HG03135 (cell line): ENCODE results near the gene LRFN2.

Experiments
- ATAC-seq: cut with Tn5 transposase; IDR thresholded peaks from one replicate; pipeline ENCODE4 v1.9.1; 2021; ENCODE audit warnings: mild to moderate bottlenecking, moderate library complexity; ENCODE audit not compliant: unreplicated experiment

The LRFN2 gene

DNA sequence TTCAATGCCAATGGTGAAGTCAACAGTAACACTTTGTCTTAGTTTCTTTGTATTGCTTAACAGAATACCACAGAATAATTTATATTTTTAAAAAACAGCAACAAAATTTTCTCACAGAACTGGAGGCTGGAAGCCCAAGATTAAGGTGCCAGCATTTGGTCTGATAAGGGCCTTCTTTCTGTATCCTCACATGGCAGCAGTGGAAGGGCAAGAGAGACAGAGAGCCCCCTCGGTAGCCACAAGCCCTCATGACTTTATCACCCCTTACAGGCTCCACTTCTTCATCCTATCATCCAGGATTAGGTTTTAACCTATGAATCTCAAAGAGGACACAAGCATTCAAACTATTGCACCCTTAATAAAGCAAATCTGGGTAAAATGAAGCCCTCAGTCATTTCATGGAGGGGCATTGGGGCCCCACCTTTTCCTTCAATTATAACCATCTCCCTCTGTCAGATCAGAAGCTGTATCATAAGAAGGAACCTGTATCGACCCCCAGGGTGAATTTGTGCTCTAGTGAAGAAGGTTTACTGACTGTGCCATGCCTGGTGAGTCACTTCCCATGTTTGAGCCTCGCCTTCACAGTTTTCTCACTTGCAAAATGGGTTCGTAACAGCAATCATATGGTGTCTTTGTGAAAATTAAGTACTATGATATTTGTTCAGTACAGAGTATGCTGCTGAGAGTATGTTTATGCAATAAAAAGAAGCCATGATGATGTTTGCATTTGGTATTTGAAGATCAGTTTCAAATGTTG lies 178.2 kb downstream of the LRFN2 start:
- ATAC-seq: no peak

DNA sequence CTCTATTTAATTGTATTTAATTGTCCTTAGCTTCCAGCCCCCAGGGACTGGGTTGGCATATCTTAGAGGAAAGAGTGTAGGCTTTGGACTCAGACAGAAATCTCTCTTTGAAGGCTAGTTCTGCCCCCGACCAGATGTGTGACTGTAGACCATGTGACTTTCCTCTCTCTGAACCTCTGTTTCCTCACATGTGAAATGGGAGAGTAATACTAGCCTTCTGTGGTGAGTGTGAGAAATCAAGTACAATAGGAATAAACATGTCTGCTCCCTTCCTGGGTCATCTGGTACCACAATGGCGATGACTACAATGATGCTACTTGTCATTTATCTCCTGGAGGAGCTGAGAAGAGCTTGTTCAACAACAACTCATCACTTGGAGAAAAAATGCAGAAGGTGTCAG lies 179.9 kb downstream of the LRFN2 start:
- ATAC-seq: no peak

- ATAC-seq: no peak
Observed at GRCh38 chr6:40406175-40406574, 181.0 kb downstream of the LRFN2 start.

DNA sequence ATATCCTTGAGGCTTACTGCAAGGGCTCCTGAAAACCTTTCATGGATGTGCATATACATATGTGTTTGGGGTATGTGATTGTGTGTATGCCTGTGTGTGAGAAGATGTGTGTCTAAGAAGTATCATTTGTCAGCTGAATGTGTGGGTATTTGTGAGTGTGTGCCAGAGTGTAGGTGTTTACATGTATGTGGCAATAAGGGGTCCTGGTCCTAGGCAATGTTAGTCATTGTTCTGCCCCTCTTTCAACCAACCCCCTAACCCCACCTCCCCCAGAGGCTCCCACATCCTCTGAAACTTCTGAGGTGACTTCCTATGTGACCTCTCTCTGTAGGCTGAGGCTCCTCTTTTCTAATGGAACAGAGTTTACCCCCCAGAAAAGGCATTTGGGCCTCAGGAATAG lies 186.4 kb downstream of the LRFN2 start:
- ATAC-seq: no peak

GRCh38 chr6:40399888-40400457 lies 187.2 kb downstream of the LRFN2 start:
- no peak for ATAC-seq

DNA sequence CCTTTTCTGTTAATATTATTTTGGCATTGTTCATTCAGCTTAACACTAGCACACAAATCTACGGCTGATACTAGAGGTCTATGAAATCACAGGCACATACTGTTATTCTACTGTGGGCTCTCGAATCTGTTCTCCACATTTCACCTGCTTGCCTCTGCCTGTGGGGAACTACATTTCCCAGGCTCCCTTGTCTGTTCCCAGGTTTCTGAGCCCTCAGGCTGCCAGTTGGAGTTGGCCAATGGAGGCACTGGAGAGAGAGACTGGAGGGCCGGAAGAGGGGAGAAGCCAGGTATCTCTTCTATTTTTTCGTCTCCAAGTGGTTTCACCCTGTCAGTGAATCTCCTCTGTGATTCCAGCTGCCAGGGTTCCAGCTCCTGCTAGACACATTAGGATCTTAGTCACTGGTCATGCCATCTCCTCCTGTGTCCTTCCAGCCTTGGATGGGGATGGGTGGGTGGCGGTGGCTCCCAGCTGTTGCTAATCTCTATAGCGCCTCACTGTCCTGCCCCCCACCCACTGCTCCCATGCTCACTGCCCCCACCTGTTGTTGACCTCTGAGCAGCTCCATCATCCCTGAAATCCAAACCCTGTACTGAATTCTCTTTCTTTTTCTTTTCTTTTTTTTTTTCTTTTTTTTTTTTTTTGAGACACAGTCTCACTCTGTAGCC lies 188.2 kb downstream of the LRFN2 start:
- no peak for ATAC-seq

- ATAC-seq: no peak
Observed at GRCh38 chr6:40398034-40398691, 189.0 kb downstream of the LRFN2 start.

DNA sequence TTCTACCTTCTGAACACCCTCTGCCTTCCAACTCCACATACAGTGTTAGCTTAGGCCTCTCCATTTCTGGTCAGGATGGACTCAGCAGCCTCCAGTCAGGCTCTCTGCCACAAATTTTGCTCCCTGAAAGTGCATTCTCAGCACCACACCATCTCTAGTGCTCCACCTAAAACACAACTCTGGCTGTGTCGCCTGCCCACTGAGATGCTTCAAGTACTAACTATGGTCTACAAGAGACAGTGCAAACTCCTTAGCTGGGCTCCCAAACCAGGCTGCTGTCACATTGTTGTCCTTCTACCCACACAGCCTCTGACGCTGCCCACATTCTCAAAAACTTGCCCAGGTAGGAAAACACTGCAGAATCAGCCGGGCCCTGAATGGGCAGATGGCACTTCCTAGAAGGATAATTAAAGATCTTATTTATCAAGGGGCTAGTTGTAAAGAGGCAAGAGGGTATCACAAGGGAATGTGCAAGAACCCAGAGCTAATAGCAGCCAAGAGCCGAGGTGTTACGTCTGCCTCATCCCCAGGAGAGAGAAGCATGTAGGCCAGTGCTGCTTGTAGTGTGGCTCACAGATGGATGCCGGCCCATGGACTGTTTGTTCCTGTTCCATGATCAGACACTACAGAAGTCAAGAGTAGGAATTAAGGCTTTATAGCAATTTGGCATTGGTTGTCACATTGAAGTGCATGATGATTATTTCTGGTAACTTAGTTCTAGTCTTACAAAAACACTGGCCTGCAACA lies 189.7 kb downstream of the LRFN2 start:
- ATAC-seq: no peak

DNA sequence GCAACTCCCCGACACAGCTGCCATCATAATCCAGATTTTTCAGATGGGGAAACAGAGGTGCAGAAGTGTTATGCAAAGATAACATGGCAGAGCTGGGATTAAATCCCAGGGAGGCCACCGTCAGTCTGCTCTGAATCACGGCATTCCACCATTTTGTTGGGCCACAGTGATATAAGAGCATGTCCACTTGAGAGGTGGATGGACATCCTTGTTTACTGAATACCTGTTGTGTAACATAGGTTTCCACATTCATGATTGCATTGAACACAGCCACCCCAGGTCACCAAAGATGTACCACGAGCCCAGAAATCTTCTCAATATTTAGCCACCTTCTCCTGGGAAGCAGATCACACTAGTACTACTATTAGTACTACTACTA lies 191.5 kb downstream of the LRFN2 start:
- ATAC-seq: no peak

DNA sequence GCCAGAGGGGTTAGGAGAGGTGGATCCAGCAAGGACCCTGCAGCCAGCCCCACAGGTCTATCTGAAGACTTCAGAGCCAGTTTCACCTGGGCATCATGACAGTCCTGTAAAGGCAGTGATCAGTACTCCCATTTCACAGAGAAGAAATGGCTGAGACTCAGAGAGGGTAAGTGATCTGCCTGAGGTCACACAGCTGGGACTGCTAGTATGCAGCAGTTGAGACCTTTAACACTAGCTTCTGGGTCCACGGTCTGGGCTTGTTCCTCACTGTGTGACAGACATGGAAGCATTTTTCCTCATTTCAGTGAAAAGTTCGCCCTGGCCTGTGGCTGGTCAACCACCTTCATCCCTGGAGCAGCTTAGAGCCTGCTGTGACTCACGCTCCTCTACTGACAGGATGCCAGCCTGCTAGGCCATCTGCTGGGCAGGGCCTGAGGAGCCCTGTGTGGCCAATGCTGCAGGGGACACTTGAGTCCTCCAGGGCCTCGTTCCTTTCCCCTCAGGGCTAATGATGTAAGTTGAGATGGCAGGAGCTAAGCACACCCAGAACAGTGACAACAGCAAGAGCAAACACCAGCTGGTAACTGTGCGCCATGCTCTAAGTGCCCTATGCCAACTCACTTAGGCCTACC lies 192.0 kb downstream of the LRFN2 start:
- ATAC-seq: no peak

- ATAC-seq: no peak
Observed at GRCh38 chr6:40394381-40394780, 192.8 kb downstream of the LRFN2 start.

DNA sequence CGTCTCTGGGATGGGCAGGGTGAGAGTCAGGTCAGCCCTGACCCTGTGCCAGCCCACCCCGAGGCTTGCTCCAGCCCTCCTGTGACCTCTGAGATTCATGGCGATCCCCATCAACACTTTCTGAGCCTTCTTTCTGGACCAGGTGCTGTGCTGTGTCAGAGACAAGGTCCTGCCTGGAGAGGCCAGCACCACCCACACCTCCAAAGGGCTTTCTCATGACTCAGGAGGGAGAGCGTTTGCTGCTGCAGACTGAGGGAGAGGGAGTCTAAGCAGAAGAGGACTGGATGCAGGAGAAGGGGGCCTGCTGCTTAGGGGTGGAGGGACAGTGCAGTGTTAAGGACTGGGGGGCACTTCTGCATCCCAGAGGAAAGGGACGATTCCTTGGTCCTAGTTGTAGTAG lies 193.5 kb downstream of the LRFN2 start:
- no peak for ATAC-seq

GRCh38 chr6:40392589-40392988 lies 194.6 kb downstream of the LRFN2 start:
- no peak for ATAC-seq

DNA sequence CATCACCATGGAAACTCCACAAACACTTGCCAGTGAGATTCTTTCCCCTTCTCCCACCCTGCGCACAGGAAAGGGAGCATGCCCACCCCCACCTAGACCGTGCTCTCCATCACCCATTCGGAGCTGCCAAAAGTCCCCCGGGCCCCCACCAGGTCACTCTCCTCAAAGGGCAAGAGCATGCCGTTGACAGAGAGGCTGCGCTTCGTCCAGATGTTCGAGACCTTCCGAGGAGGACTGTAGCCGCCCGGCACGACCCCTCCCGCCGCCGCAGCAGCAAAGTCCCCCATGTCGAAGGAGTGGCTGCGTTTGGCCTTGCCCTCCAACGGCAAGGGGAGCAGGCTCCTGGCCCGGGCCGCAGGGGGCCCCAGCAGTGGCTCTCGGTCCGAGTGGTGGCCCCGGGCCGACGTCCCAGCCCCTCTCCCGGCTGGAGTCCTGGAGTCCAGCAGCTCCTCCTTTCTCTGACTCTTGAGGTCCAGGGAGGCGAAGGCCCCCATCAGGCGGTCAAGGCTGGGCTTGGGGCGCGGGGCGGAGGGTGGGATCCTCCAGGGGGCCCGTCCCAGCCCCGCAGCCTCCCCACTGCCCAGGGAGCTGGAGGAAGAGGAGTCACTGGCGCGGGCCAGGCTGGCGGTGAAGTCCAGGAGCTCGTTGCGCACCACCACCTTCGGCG lies 195.2 kb downstream of the LRFN2 start:
- no peak for ATAC-seq

DNA sequence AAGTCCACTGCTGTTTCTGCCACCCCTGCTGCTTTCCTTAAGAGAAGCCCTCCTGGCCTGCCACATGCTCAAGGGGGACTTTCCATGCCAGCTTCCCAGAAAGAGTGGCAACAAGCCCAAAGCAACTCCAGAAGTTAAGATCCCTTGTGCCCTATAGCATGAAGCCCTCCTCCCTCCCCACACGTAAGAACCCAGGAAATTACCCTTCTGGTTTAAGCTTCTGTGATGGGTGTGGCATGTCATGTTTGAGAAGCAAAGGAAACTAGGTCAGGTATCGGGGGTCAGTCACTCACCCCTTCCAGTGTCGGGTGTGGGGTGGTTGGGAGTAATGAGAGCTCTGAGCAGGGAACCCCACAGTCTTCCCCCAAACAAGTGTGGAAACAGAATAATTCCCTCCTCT lies 196.1 kb downstream of the LRFN2 start:
- no peak for ATAC-seq

- no peak for ATAC-seq
Observed at GRCh38 chr6:40390144-40390800, 196.9 kb downstream of the LRFN2 start.

GRCh38 chr6:40389254-40389653 lies 197.9 kb downstream of the LRFN2 start:
- ATAC-seq: no peak

- no peak for ATAC-seq
Observed at GRCh38 chr6:40387871-40388264, 199.3 kb downstream of the LRFN2 start.

DNA sequence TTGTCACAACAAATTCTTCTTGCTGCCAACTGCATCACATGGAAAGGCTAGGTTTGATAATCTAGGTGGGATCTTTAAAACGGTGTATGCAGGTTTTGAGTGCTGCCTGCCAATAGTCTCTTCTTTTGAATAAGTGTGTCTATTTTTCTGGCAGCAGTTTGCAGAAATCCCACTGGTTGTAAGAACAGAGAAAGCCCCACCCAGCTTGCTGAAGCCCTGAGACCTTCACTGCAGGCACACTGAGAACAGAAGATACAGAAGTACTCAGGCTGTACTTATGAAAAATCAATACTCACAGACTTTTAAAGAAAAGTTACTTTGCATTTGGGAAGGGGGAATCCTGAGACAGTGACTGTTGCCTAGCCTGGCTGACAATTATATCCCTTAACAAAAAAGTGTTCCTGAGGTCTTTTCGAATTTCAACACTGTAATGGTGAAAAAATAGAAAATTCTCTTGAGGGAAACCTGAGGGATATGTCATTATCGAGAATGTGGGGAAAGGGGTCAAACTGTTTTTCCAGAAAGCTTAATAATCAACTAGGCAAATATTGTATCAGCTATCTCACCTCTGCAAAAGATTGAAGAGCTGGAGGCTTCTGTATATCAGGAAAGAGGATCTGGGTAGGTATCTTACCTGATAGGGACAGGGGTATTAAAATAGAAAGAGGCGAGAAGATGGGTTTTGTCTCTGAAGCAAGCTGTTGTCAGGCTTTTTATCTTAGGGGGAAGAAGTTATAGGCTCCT lies 199.9 kb downstream of the LRFN2 start:
- no peak for ATAC-seq
